Measurements from ENCODE around the gene SUGP1.

The SUGP1 gene

GRCh38 chr19:19268453-19269385 is 51.6 kb downstream of the SUGP1 start:
- H3K36me3 ChIP-seq (ENCODE audit: insufficient read depth) = no peaks in the 10 kb centered on the region
- H2AFZ ChIP-seq (ENCODE audit: low read depth) = no peak overlapping the region
- no peak overlapping the region for H3K4me3 ChIP-seq (IDR thresholded peaks at IDR 0.05; ENCODE audit: insufficient read depth, low read depth, low read length)
- TF ChIP-seq, protein P1, sequence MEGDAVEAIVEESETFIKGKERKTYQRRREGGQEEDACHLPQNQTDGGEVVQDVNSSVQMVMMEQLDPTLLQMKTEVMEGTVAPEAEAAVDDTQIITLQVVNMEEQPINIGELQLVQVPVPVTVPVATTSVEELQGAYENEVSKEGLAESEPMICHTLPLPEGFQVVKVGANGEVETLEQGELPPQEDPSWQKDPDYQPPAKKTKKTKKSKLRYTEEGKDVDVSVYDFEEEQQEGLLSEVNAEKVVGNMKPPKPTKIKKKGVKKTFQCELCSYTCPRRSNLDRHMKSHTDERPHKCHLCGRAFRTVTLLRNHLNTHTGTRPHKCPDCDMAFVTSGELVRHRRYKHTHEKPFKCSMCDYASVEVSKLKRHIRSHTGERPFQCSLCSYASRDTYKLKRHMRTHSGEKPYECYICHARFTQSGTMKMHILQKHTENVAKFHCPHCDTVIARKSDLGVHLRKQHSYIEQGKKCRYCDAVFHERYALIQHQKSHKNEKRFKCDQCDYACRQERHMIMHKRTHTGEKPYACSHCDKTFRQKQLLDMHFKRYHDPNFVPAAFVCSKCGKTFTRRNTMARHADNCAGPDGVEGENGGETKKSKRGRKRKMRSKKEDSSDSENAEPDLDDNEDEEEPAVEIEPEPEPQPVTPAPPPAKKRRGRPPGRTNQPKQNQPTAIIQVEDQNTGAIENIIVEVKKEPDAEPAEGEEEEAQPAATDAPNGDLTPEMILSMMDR (conservative IDR thresholded peaks at IDR 0.05; ENCODE audit: low read depth, low read length) = no peak
- no peak overlapping the region for H3K4me2 ChIP-seq
- H4K20me1 ChIP-seq (ENCODE audit: insufficient read depth) = no peaks in the 10 kb centered on the region
- no peak overlapping the region for H3K27ac ChIP-seq
- H3K27me3 ChIP-seq (ENCODE audit: insufficient read depth, low read depth) = no peaks in the 10 kb centered on the region
- no peak overlapping the region for H3K9ac ChIP-seq
- no peaks in the 10 kb centered on the region for H3K4me1 ChIP-seq (ENCODE audit: low read depth, poor library complexity, severe bottlenecking)
- no peaks in the 10 kb centered on the region for H3K79me2 ChIP-seq (ENCODE audit: insufficient read depth, low read depth)

- no peaks in the 10 kb centered on the region for H3K79me2 ChIP-seq (ENCODE audit: insufficient read depth, low read depth)
- no peak overlapping the region for H3K4me3 ChIP-seq (IDR thresholded peaks at IDR 0.05; ENCODE audit: insufficient read depth, low read depth, low read length)
- H3K36me3 ChIP-seq (ENCODE audit: insufficient read depth) = no peaks in the 10 kb centered on the region
- no peaks in the 10 kb centered on the region for H3K4me1 ChIP-seq (ENCODE audit: low read depth, poor library complexity, severe bottlenecking)
- no peaks in the 10 kb centered on the region; the same call in 1 of the 2 replicates for H3K27me3 ChIP-seq (ENCODE audit: insufficient read depth, low read depth)
- no peak overlapping the region for H2AFZ ChIP-seq (ENCODE audit: low read depth)
- no peaks in the 10 kb centered on the region for H4K20me1 ChIP-seq (ENCODE audit: insufficient read depth)
- TF ChIP-seq, protein P1 (conservative IDR thresholded peaks at IDR 0.05; ENCODE audit: low read depth, low read length) = no peak
- H3K9ac ChIP-seq = no peak overlapping the region
- no peak overlapping the region for H3K27ac ChIP-seq
- H3K4me2 ChIP-seq = no peak overlapping the region
Measured at GRCh38 chr19:19267305-19267704, 53.0 kb downstream of the SUGP1 start.

DNA sequence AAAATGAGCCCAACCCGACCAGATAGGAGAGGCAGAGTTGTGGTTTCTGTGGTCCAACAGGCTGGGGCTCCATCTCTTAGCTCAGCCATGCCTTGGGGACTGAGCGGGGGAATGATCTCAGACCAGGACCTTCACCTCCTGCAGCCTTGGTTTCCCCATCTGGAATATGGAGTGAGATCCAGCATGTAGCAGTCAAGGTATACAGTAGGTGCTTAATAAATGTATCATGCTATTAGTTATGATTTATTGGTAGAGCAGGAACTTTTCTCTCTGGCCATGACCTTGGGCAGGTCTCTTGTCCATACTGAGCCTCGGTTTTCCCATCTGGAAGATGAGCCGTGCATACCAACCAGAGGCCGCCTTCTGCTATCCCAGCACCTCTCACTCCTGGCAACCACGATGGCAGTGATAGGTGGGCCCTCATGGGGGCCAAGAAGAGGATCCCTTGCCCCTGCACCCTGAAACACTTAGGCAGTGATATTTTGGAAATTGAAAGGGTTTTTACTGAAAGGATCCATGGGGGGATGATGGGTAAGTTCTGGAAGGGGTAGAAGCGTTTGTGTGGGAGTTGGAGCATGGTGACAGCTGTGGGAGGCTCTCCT is 56.3 kb downstream of the SUGP1 start:
- H4K20me1 ChIP-seq (ENCODE audit: insufficient read depth) = no peaks in the 10 kb centered on the region
- H3K4me3 ChIP-seq (IDR thresholded peaks at IDR 0.05; ENCODE audit: insufficient read depth, low read depth, low read length) = no peak overlapping the region
- peaks cover 3% of the 10 kb centered on the region; the same call in 1 of the 2 replicates for H3K27me3 ChIP-seq (ENCODE audit: insufficient read depth, low read depth)
- H3K27ac ChIP-seq = no peak overlapping the region
- H3K4me1 ChIP-seq (ENCODE audit: low read depth, poor library complexity, severe bottlenecking) = no peaks in the 10 kb centered on the region
- TF ChIP-seq, protein P1 (conservative IDR thresholded peaks at IDR 0.05; ENCODE audit: low read depth, low read length) = no peak
- H3K36me3 ChIP-seq (ENCODE audit: insufficient read depth) = no peaks in the 10 kb centered on the region
- H3K4me2 ChIP-seq = no peak overlapping the region
- H2AFZ ChIP-seq (ENCODE audit: low read depth) = no peak overlapping the region
- H3K9ac ChIP-seq = no peak overlapping the region
- H3K79me2 ChIP-seq (ENCODE audit: insufficient read depth, low read depth) = no peaks in the 10 kb centered on the region

DNA sequence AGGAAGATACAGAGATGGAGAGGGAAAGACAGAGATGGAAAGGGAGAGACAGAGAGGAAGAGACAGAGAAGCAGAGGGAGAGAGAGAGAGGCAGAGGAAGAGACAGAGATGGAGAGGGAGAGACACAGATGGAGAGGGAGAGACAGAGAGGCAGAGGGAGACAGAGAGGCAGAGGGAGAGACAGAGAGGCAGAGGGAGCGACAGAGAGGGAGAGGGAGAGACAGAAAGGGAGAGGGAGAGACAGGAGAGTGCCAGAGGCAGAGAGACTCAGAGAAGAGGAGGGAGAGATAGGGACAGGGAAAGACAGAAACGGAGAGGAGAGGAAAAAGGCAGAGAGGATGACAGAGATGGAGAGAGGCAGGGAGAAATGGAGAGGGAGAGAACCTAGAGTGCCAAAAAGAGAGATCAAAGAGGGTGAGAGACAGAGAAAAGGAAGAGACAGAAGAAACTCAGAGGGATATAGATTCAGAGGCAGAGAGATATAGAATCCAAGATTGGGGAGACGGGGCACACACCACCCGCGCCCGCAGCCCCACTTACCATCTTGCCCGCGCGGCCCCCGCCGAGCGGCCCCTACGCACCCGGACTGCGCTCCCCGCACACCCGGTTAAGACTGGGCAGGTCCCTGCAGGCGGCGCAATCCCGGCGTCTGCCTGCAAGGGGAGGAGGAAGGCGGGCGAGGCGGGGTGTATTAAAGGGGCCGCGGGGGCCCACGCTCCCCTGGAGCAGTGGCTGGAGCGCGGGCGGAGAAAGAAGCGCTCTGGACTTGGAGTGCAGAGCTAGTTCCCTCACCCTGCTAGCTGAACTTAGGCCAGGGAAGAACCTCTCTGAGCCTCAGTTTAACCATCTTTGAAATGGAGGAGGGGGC is 57.9 kb downstream of the SUGP1 start:
- no peak overlapping the region for H3K9ac ChIP-seq
- H3K27ac ChIP-seq = no peak overlapping the region
- H4K20me1 ChIP-seq (ENCODE audit: insufficient read depth) = no peaks in the 10 kb centered on the region
- no peaks in the 10 kb centered on the region for H3K4me1 ChIP-seq (ENCODE audit: low read depth, poor library complexity, severe bottlenecking)
- no peak overlapping the region for H3K4me3 ChIP-seq (IDR thresholded peaks at IDR 0.05; ENCODE audit: insufficient read depth, low read depth, low read length)
- H2AFZ ChIP-seq (ENCODE audit: low read depth) = no peak overlapping the region
- TF ChIP-seq, protein P1 (conservative IDR thresholded peaks at IDR 0.05; ENCODE audit: low read depth, low read length) = no peak
- H3K36me3 ChIP-seq (ENCODE audit: insufficient read depth) = no peaks in the 10 kb centered on the region
- H3K79me2 ChIP-seq (ENCODE audit: insufficient read depth, low read depth) = no peaks in the 10 kb centered on the region
- peaks cover 3% of the 10 kb centered on the region; the same call in 1 of the 2 replicates for H3K27me3 ChIP-seq (ENCODE audit: insufficient read depth, low read depth)
- no peak overlapping the region for H3K4me2 ChIP-seq

All from KMS-11 (cell line).